Smooth muscle cell of trachea (primary cell): Measurements from ENCODE around the gene OR4C45. TPM values are rescaled to one million over a fixed set of nuclear protein-coding genes. Genes with fewer than 3 reads are reported as not detected.

Source experiments
- total RNA-seq: library from RNA; depleted of rRNA; stranded (reverse); fragments of >200 nt; gene quantifications from 2 replicates; pipeline ENCODE4 v1.2.1, GENCODE V29; 2014

The OR4C45 gene
- not detected in 2 replicates for total RNA-seq

DNA sequence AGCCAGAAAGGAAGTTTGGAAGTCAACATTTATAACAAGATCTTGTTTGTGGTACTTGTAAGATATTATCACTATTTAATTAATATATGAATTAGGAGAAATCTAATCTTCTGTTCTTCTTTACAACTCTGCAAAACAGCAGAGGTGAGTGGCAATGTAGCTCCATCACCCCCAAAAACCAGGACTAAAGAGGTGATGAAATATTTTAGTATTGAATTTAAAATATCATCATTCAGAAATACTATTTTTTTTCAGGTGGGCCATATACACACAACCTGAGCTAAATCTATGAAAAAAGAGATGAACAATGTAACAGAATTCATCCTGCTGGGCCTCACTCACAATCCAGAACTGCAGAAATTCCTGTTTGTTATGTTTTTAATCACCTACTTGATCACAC is at the start of gene OR4C45:
Gene OR4C45 (plus strand): TSS at position 301 of the 400 bp plus-strand sequence.

Other genes starting within 250 kb of the OR4C45 start
- not detected in 2 replicates for gene OR4C13, start 80.5 kb upstream of the OR4C45 start, total RNA-seq
- not detected in 2 replicates for gene OR4C12, start 50.3 kb upstream of the OR4C45 start, total RNA-seq